DMS53 (cell line): ENCODE measurements around the gene LYRM4.

Experiments
- DNase-seq: peaks from one replicate; lab custom pipeline; 2025; lab: John Stamatoyannopoulos, UW

The LYRM4 gene

DNA sequence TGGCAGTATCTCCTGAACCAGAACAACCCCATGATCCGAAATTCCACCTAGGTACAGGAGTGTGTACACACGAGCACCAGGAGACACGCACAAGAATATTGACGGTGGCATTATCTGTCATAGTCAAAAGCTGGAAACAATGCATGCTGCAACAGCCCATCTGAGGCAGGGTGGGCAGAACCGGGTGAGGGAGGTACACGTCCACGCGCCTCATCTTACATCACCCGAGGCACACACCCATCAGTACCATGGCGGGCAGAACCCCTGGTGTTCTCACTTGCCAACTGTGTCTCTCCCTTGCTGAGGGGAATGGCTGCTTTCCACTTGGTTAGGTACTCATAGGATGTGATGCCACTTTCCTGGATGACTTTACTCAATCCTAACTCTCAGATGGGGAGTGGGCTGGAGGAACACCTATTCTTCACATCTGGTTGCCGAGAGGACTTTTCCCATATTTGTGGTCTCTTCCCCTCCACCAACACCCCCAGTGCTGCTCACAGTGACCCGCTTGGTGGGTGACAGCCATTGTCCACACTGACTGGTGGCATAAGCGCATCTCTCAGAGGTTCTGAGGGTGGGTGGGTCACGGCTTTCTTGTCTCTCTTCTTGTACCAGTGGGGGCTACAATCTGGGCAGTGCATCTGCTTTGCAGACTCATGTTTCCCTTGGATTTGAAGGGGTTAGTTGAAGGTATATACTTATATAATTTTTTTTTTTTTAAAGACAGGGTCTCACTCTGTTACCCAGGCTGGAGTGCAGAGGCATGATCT, 162.1 kb downstream of the LYRM4 start:
- DNase-seq: no peak

DNA sequence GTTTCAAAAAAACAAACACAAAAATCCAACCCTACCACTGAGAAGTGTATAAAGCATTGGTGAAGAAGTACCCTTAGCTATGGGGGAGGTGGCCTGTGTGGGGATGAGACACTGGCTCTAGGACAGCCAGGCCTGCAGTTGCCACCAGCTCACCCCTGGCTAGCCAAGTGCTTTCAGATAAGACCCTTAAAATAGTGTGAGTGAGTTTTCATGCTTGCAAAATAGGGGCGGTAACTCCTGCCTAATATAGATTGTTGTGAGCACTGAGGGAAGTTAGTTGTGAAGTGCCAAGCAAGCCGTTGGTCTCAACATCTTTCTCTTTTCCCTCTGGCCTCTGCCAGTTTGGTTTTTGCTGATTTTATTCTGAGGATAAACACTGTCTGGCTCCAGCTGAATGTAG, 164.3 kb downstream of the LYRM4 start:
- no peak for DNase-seq

DNA sequence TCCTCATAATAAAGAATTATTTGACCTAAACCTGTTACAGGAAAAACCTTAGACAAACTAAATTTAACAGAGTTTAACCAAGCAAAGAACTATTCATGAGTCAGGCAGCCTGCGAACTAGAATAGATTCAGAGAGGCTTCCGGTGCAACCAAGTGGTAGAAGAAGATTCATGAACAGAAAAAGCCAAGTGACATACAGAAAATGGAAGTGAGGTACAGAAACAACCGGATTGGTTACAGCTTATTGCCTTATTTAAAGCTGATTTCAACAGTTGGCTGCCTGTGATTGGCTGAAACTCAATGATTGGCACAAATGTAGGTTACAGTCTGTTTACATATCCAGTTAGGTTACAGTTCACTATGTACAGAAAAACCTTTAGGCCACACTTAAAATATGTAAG, 165.5 kb downstream of the LYRM4 start:
- no peak for DNase-seq

DNA sequence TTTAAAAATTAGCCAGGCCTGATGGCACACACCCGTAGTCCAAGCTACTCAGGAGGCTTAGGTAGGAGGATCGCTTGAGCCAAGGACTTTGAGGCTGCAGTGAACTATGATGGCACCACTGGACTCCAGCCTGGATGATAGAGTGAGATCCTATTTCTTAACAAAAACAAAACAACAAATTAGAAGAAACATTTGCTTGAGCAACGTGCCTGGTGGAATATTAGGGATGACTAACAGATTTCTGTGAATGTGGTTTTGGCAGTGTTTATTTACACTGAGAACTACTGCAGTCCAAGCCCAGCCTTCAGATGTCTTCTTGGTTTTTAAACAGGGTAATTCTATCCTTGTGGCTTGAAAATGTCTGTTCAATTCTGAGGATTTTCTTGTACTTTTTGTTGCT, 166.4 kb downstream of the LYRM4 start:
- no peak for DNase-seq

DNA sequence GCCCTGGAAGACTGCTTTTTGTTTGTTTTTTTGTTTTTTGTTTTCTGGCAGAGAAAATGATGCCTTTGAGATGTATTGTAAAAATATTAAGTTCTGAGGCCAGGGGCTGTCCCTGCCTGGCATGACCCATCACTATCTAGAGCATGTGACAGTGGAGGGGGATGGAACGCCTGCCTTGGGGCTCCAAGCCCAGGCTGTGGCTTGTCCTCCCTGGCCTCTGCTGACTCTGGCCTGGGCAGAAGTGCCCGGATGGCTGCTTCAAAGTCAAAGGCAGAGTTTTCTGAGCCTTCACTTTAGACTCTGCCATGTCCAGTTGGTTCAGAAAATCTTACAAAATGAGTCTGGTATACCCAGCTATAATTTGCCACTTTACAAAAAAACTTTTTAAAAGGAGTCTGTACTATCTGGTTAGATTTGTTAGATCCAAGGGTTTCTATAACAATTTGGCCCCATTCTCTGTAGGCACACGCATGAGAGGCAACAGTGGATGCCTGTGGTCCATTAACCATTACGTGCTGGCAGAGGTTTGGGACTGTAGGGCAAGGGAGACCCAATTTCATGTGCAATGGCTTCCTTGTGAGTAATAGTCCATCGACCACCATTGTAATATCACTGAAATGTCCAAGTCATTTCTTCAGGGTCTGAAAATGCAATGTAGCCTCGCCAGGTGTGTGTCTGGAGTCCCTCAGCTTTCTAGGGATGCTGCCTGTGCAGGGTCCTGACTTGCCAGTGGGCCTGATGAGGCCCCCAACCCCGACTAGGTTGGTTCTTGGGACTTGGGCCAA, 167.3 kb downstream of the LYRM4 start:
- DNase-seq: no peak

DNA sequence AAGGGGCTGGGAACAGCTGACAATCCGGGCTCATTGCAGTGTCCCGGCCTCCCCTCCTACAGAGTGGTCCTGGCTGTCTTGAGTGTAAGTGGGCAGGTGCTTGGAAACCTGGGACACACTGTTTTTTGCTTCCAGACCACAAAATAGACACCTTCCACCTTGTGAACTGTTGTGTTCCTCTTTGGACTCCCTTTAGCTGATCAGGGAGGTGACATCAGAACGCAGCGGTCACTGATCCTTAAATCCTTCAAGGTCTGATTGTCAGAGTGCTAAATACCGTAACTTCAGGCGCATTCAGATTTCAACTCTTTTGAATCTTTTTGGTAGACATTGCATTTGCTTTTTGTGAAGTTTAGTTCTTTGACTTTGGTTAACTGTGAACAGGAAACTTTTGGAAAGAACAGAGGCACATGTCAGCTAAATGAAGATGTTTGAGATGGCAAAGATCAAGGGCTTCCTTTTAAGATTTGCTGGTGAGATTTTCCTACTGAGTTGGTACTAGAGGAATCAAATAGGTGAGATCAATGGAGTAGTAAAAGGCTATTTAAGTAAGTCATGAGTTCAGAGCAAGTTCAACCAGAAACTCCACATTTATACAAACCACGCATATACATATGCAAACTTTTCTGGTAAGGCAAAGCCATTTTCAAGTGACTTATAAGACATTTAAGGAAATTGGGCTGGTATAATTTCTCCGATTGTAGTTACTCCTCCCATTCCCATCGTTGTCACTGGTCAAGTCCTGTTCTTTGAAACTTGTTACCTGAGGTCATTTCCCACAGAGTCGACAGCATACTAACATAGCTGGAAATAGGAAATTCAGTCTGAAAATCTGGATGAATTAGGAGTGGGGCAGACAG, 169.3 kb downstream of the LYRM4 start:
- DNase-seq: no peak

DNA sequence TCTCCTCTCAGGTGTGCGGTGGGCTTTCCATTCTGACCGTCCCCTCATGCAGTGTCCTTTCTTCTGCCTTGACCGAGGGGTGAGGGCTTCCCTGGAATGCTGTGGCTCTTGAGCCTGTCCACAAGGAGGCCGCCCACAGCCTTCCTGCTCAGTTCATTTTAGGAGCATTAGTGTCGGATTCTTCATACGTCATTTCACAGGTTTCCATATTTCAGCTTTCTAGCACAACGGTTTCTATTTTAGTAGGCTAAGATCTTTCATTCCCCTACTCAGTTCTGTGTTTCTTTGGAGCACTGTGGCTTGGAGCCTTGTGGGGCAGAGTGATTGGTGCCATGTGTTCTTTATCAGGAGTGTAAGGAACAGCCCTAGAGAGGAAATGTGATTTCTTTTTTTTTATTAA, 170.1 kb downstream of the LYRM4 start:
- DNase-seq: no peak

DNA sequence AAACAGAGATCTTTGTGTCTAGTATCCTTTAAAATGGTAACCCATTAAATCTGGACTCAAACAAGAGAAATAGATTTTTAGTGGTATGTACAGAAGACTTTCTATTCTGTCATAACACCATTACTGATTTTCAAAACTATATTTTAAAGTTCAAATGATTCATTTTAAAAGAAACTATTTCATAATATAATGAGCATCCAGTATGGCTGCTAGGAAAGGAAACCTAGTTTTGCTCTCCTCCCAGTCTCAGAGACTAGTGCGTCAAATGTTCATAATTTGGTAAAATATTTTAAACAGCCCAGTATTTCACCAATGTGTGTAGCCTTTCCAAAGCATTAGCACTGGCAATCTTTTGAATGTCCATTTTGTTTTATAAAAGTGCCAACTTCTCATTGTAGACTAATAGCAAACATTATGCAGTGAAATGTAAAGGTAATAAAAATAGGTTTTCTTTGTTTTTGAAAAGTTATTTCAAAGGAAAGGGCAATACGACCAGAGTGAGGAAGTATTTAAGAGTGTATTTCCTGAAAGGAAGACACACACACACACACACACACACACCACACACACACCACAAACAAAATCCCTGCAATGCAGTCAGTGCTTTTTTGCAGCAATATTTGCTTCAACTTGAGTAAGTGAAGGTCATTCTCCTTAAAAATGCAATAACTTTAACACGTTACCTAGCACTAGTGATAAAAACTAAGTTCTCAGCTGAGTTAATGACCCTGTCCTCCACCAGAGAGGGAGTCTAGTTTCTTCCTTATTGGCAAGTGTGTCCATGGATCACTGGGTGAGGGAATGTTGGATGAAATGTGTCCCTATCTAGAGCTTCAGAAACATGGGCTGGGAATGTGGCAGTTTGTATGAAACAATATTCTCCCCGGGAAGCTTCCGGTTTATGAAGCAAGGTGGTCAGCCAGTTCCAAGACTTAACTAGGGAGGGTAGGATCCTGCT, 171.0 kb downstream of the LYRM4 start:
- no peak for DNase-seq

DNA sequence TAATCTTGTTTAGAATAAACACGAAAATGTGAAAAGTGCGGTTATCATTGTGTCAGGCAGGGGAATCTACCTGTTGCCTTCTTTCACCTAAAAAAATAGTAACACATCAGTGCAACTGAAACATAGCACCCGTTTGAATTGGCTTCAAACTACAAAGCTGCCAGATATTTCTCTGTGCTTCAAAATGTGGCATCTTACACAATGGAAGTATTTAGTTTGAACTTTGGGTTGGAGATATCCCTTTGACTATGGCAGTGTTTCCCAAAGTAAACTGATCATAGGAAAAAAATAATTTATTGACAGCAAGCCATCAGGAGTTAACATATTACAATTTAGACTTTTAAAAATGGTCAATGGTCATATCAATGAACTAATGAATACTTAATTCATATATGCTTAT, 172.0 kb downstream of the LYRM4 start:
- DNase-seq: no peak

DNA sequence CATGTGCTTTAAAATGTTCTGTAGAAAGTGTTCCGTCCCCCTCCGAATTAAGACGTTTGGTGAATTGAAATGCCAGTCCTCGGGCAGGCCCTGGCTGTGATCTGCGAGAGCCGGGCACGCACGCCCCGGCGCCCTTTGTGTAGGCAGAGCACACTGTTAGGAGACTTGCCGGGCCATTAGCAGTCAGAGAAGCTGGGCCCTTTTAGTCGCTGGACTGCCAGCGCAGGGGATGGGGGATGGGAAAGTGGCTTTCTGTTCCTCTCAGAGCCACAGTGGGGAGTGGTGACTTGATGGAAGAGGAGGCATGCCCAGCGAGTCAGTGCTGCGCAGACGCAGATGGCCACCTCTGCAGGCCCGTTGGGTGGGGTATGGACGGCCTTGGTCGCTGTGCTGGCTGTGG, 173.4 kb downstream of the LYRM4 start:
- no peak for DNase-seq

DNA sequence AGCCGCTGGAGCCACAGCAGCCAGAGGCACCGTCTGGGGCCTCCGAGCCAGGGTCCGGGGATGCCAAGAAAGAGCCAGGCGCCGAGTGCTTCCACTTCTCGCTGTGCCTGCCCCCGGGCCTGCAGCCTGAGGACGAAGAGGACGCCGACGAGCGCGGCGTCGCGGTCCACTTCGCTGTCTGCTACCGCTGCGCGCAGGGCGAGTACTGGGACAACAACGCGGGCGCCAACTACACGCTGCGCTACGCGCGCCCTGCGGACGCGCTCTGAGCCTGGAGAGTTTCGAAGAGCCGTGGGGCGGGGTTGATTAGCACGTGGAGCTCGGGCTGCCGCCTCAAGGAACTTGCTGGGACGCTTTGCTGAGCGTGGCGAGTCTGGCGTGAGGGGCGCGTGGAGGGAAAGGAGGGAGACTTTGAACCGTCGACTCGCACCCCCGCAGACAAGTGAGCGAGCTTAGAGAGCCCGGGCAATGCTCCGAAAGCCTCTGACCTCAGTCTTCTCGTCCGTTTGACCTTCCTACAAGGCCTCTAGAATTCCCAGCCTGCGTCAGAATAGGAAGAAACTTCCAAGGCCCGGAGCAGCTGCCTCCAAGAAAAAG, 174.4 kb downstream of the LYRM4 start:
- DNase-seq: no peak

DNA sequence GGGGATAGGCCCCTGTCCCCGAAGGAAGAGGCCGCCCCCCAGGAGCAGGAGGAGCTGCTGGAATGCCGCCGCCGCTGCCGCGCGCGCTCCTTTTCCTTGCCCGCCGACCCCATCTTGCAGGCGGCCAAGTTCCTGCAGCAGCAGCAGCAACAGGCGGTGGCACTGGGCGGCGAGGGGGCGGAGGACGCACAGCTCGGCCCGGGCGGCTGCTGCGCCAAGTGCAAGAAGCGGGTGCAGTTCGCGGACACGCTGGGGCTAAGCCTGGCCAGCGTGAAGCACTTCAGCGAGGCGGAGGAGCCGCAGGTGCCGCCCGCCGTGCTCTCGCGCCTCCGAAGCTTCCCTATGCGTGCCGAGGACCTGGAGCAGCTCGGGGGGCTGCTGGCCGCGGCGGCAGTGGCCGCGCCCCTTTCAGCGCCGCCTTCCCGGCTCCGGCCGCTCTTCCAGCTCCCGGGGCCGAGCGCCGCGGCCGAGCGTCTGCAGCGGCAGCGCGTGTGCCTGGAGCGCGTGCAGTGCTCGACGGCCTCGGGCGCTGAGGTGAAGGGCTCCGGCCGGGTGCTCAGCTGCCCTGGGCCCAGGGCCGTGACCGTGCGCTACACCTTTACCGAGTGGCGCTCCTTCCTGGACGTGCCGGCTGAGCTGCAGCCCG, 175.0 kb downstream of the LYRM4 start:
- DNase-seq: peak; percentile 71

DNA sequence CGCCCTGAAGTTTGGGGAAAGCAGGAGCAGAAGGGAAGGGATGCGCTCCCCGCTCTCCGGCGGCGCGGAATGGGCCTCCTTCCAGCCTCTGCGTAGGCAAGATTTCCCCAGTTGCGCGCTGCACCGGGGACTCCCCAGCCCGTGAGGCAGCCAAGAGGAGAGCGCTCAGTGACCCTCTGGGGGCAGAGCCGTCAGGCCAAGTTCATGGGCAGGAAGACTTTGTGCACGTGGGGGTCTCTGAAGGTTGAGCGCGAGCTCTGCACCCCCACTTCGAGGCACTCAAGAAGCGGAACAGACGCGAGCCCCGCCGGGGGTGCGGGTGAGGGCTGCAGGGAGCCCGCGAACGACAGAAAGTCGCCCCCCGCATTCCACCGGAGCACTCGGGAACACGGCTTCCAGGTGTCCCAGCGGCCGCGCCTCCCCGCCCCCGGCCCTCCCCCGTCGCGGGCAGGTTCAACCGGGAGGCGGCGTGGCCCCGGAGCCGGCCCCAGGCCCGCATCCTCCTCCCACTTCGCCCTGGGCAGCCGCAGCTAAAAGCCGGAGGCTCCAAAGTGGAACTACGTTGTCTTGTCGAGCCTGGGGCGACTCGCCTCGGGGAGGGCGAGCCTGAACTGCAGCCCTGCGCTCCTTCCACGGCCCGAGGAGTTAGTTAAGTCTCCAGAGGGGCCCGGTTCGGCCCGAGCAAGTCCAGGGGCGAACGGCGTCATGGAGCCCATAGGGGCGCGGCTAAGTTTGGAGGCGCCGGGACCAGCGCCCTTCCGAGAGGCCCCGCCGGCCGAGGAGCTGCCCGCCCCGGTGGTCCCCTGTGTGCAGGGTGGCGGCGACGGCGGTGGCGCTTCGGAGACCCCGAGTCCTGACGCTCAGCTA, 175.7 kb downstream of the LYRM4 start, which contains the start of gene PPP1R3G:
PPP1R3G (plus strand) TSS at position 561 of the 867 bp plus-strand sequence; CDS start at position 706, 145 bp downstream.
- DNase-seq: peak; percentile 71

DNA sequence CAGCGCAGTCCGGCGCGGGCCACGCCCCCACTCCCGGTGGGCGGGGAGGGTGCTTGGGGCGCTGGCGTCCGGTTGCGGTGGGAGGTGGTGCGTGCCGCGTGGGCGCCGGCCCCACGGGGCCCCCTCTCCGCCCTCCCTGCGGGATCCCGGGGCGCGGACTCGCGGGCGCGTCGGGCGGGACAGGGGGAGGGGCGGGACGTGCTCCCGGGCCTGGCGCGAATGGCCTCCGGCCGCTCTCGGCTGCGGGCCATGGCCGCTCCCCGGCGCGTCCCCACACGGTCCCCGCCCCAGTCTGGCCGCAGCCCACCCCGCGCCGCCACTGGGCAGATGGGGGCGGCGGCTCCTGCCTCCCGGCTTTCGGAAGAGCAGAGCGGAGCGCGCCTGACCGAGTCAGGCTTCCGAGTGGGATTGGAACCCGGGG, 176.4 kb downstream of the LYRM4 start:
- DNase-seq: peak; percentile 54

DNA sequence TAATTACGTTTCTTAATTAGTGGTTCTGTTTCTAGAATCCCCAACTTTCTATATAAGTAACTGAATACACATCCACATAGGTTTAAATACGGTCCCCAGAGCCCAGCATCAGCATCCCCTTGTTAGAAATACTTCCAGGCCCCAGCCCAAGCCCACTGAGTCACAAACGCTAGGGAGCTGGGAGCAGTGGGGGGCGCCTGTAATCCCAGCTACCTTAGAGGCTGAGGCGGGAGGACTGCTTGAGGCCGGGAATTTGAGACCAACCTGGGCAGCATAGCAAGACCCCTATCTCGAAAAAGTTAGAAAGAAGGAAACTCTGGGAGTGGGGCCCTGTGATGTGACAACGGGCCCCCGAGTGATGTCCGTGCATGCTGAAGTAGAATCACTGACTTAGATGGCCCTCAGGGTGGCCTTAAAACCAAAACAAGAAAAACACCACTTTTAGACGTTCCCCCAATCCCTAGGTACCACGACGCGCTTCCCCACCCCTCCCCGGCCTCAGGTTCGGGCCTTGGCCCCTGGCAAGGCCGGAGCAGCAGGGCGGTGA, 176.9 kb downstream of the LYRM4 start:
- DNase-seq: no peak

DNA sequence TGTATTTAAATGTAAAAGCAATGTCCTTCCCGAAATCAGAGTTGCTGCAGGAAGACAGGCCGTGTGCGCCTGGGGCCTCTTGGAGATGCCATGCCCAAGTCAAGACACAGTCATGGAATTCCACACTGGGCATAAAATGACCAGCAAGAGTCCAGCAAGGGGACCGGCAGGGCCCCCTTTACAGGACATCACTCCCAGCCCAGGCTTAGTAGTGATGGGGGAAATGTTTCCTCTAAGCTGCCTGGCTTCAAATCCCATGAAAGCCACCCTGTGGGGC, 177.5 kb downstream of the LYRM4 start:
- DNase-seq: no peak

DNA sequence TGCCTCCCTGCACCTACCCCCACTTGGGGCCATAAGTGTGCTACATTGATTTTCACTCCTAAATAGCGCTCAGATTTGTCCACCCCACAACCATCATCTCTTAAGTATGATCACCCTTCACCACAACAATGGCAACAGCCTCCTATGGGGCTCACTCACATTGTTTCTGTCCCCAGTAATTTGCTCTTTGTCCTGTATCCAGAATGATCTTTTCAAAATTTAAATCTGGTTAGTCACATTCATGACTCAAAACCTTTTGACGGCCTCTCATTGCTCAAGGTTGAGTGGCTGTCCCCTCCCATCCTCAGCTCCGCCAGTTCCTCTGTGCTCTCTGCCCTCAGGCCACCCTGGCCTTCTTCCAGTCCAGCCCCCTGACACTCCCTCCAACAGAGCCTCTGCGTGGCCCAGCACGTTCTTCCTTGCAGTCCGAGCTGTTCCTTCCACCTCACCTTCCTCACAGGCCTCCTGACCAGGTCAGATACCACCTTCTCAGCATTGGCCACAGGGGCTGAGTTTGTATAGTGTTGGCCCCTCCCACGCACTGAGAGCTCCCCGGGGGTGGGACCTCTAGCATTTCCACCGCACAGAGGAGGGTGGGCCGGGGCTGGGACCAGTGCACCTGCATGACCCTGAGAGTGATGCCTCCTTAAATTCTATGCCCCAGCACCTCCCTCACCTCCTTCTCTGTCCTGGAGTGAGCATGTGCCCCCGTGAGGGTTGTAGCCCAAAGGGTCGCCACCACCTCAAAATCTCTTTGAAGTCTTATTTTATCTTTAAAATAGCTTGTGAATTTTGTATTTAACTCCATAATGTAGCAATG, 178.1 kb downstream of the LYRM4 start:
- no peak for DNase-seq

DNA sequence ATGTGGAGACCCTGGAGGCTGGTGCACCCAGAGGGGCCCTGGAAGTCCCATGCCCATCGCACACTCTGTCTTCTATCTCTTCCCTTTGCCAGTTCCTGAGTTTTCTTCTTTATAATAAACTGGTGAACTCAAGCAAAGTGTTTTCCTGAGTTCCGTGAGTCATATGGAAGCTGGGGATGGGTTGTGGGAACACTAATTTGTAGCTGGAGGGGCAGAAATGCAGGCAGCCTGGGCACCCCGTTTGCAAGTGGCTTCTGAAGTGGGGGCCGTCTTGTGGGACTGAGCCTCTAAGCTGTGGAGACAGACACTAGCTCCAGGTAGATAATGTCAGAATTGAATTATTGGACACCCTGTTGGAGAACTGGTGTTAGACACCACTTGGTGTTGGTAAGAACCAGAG, 178.8 kb downstream of the LYRM4 start:
- DNase-seq: no peak
